ENCODE results near the gene TMEM161B. TPM values are rescaled to one million over a fixed set of nuclear protein-coding genes. Genes with fewer than 3 reads are reported as not detected.
"Not testable (repeated sequence)": the region's sequence is repeated elsewhere in the genome, so short reads cannot be mapped to it uniquely, and the experiment has no call there.

Gene TMEM161B
- total RNA-seq, 1 donor from 2014 or later = 17.4 TPM

GRCh38 chr5:88183255-88183654 lies 85.4 kb downstream of the TMEM161B start:
- no peak for DNase-seq (ENCODE audit: low read depth)

GRCh38 chr5:88177486-88177885 lies 91.2 kb downstream of the TMEM161B start:
- DNase-seq (ENCODE audit: low read depth) = not testable (repeated sequence)

- DNase-seq (ENCODE audit: low read depth) = no peak
Observed at GRCh38 chr5:88172847-88173758, 95.5 kb downstream of the TMEM161B start.

GRCh38 chr5:88159591-88159990 lies 109.1 kb downstream of the TMEM161B start:
- DNase-seq (ENCODE audit: low read depth) = no peak

- DNase-seq (ENCODE audit: low read depth) = no peak
Observed at GRCh38 chr5:88158056-88158455, 110.6 kb downstream of the TMEM161B start.

GRCh38 chr5:88154891-88155290 lies 113.8 kb downstream of the TMEM161B start:
- DNase-seq (ENCODE audit: low read depth) = no peak

GRCh38 chr5:88150747-88151146 lies 117.9 kb downstream of the TMEM161B start:
- no peak for DNase-seq (ENCODE audit: low read depth)

GRCh38 chr5:88145611-88146467 lies 122.8 kb downstream of the TMEM161B start:
- no peak for DNase-seq (ENCODE audit: low read depth)

- DNase-seq (ENCODE audit: low read depth) = no peak
Observed at GRCh38 chr5:88145221-88145610, 123.4 kb downstream of the TMEM161B start.
